H9 (cell line): ENCODE data around the gene BTN1A1. TPM values are rescaled to one million over a fixed set of nuclear protein-coding genes. Genes with fewer than 3 reads are reported as not detected.

Experiments used
- DNase-seq: peaks from one replicate; pipeline ENCODE4 v3.0.0-alpha.2; 2017
- H2AFZ ChIP-seq: one replicate; pipeline ENCODE4 v1.6.1; 2013; ENCODE audit warnings: mild to moderate bottlenecking, low read length, control low read depth, moderate library complexity
- H2AK5ac ChIP-seq: 2 replicates; pipeline ENCODE4 v1.6.1; 2013; ENCODE audit warnings: low read length, control low read depth, mixed read lengths; ENCODE audit not compliant: insufficient read length
- H2BK120ac ChIP-seq: one replicate; pipeline ENCODE4 v1.6.1; 2013; ENCODE audit warnings: low read depth, mild to moderate bottlenecking, low read length, control low read depth, inconsistent platforms; ENCODE audit not compliant: poor library complexity, severe bottlenecking
- H2BK12ac ChIP-seq: 2 replicates; pipeline ENCODE4 v1.6.1; 2013; ENCODE audit warnings: low read length, control low read depth, mixed read lengths, low read depth; ENCODE audit not compliant: insufficient read length
- H2BK15ac ChIP-seq: 2 replicates; pipeline ENCODE4 v1.6.1; 2013; ENCODE audit warnings: low read depth, low read length, control low read depth
- H2BK20ac ChIP-seq: one replicate; pipeline ENCODE4 v1.6.1; 2013; ENCODE audit warnings: low read depth, mild to moderate bottlenecking, low read length, control low read depth, inconsistent platforms; ENCODE audit not compliant: poor library complexity, severe bottlenecking
- H2BK5ac ChIP-seq: 2 replicates; pipeline ENCODE4 v1.6.1; 2013; ENCODE audit warnings: low read length, control low read depth, mixed read lengths; ENCODE audit not compliant: insufficient read length
- H3K14ac ChIP-seq: 2 replicates; pipeline ENCODE4 v1.6.1; 2013; ENCODE audit warnings: low read length, control low read depth; ENCODE audit not compliant: insufficient read depth
- H3K18ac ChIP-seq: 2 replicates; pipeline ENCODE4 v1.6.1; 2013; ENCODE audit warnings: low read depth, mild to moderate bottlenecking, mixed read lengths, low read length, control low read depth; ENCODE audit not compliant: insufficient read length
- H3K23ac ChIP-seq: 2 replicates; pipeline ENCODE4 v1.6.1; 2013; ENCODE audit warnings: low read length, control low read depth, mixed read lengths, low read depth; ENCODE audit not compliant: insufficient read length
- H3K23me2 ChIP-seq: 2 replicates; pipeline ENCODE4 v1.6.1; 2013; ENCODE audit warnings: low read depth, mild to moderate bottlenecking, mixed read lengths, low read length, control low read depth; ENCODE audit not compliant: insufficient read length, poor library complexity, severe bottlenecking
- H3K27ac ChIP-seq: 2 replicates; pipeline ENCODE4 v1.5.1; 2013; ENCODE audit warnings: low read length, control low read depth, mixed read lengths, low read depth; ENCODE audit not compliant: insufficient read length
- H3K27me3 ChIP-seq: 2 replicates; pipeline ENCODE4 v1.6.1; 2013; ENCODE audit warnings: low read length, control low read depth, inconsistent platforms; ENCODE audit not compliant: insufficient read depth
- H3K4ac ChIP-seq: 2 replicates; pipeline ENCODE4 v1.6.1; 2013; ENCODE audit warnings: low read depth, mild to moderate bottlenecking, control low read depth, inconsistent platforms, low read length, moderate library complexity
- H3K4me1 ChIP-seq: 2 replicates; pipeline ENCODE4 v1.6.1; 2013; ENCODE audit warnings: low read length, control low read depth, inconsistent platforms; ENCODE audit not compliant: insufficient read depth
- H3K4me2 ChIP-seq: 2 replicates; pipeline ENCODE4 v1.6.1; 2013; ENCODE audit warnings: low read length, control low read depth, mixed read lengths; ENCODE audit not compliant: insufficient read length, insufficient read depth
- H3K56ac ChIP-seq: 2 replicates; pipeline ENCODE4 v1.6.1; 2013; ENCODE audit warnings: low read depth, mild to moderate bottlenecking, mixed read lengths, low read length, control low read depth; ENCODE audit not compliant: insufficient read length
- H3K79me1 ChIP-seq: 2 replicates; pipeline ENCODE4 v1.6.1; 2013; ENCODE audit warnings: low read depth, mild to moderate bottlenecking, moderate library complexity, low read length, control low read depth, inconsistent platforms; ENCODE audit not compliant: insufficient read depth, poor library complexity, severe bottlenecking
- H3K79me2 ChIP-seq: 2 replicates; pipeline ENCODE4 v1.6.1; 2013; ENCODE audit warnings: low read length, control low read depth, inconsistent platforms; ENCODE audit not compliant: insufficient read depth
- H3K9ac ChIP-seq: 2 replicates; pipeline ENCODE4 v1.6.1; 2013; ENCODE audit warnings: low read length, control low read depth, mixed read lengths; ENCODE audit not compliant: insufficient read length; ENCODE audit errors: extremely low read depth
- H3K9me3 ChIP-seq: one replicate; pipeline ENCODE4 v1.6.1; 2013; ENCODE audit warnings: low read depth, low read length, inconsistent platforms; ENCODE audit not compliant: control insufficient read depth
- H3T11ph ChIP-seq: one replicate; pipeline ENCODE4 v1.6.1; 2013; ENCODE audit warnings: mild to moderate bottlenecking, low read length, control low read depth, inconsistent platforms
- H4K20me1 ChIP-seq: one replicate; pipeline ENCODE4 v1.6.1; 2013; ENCODE audit not compliant: control insufficient read depth, insufficient read length, insufficient read depth
- H4K5ac ChIP-seq: 2 replicates; pipeline ENCODE4 v1.6.1; 2013; ENCODE audit warnings: low read depth, mild to moderate bottlenecking, mixed read lengths, low read length, control low read depth; ENCODE audit not compliant: insufficient read length
- H4K8ac ChIP-seq: replicated peaks from 2 replicates; pipeline ENCODE4 v1.6.1; 2013; ENCODE audit warnings: low read length, control low read depth, mixed read lengths, low read depth; ENCODE audit not compliant: insufficient read length
- H4K91ac ChIP-seq: 2 replicates; pipeline ENCODE4 v1.6.1; 2013; ENCODE audit warnings: low read depth, mild to moderate bottlenecking, moderate library complexity, mixed read lengths, low read length, control low read depth; ENCODE audit not compliant: insufficient read length
- H3K27ac Mint-ChIP-seq, 3 experiments: 2 replicates in 2 of 3; 3 replicates in 1 of 3; pipeline ENCODE4 v1.8.0; 2020 to 2021; ENCODE audit warnings: mixed read lengths in 3 of 3, mild to moderate bottlenecking in 1 of 3, moderate library complexity in 1 of 3
- H3K27me3 Mint-ChIP-seq: 2 replicates; pipeline ENCODE4 v1.8.0; 2021; ENCODE audit warnings: low read depth, mild to moderate bottlenecking, moderate library complexity, mixed read lengths
- H3K36me3 Mint-ChIP-seq, 3 experiments: 2 replicates in 2 of 3; 3 replicates in 1 of 3; pipeline ENCODE4 v1.8.0; 2020 to 2021; ENCODE audit warnings: low read depth in 3 of 3, mixed read lengths in 3 of 3; ENCODE audit not compliant: insufficient read depth in 1 of 3
- H3K4me1 Mint-ChIP-seq, 2 experiments: 2 replicates each; pipeline ENCODE4 v1.8.0; 2020; ENCODE audit warnings: mixed read lengths in 2 of 2
- H3K4me3 Mint-ChIP-seq, 2 experiments: 2 replicates in 1 of 2; 3 replicates in 1 of 2; pipeline ENCODE4 v1.8.0; 2020 to 2021; ENCODE audit warnings: mild to moderate bottlenecking in 2 of 2, mixed read lengths in 2 of 2, moderate library complexity in 1 of 2
- H3K9me3 Mint-ChIP-seq, 2 experiments: 2 replicates in 1 of 2; 3 replicates in 1 of 2; pipeline ENCODE4 v1.8.0; 2020; ENCODE audit warnings: mild to moderate bottlenecking in 2 of 2, mixed read lengths in 2 of 2, moderate library complexity in 1 of 2
- CTCF ChIP-seq: fragments of 200-600 bp; sonication (generic); conservative IDR thresholded peaks from 3 replicates; pipeline ENCODE4 v1.8.0; 2021; ENCODE audit warnings: antibody characterized with exemption, mild to moderate bottlenecking
- WGBS: extraction: QIAGEN DNeasy Blood & Tissue Kit; methylation state at CpG from one replicate; pipeline ENCODE4 v1.1.7; 2013; ENCODE audit warnings: missing lambda C conversion rate, low lambda C conversion rate, mixed read lengths; ENCODE audit not compliant: insufficient read length; ENCODE audit errors: extremely low coverage; 5-methylcytosine and 5-hydroxymethylcytosine counted together
- total RNA-seq: library from RNA; stranded (reverse); gene quantifications from 2 replicates; pipeline ENCODE4 v1.2.1, GENCODE V29; 2021

Gene BTN1A1
- total RNA-seq, 1 experiment from 2014 or later, result 0.15 TPM

- H3K18ac ChIP-seq, result no peak overlapping the region
- peak overlapping the region; percentile 42 to 91 (median 54); a peak in 4 of 7 replicates for H3K27ac Mint-ChIP-seq
- no peaks in the 10 kb centered on the region; a peak in 1 of 7 replicates for H3K36me3 Mint-ChIP-seq
- H3K9me3 ChIP-seq, result no peaks in the 10 kb centered on the region
- no peak overlapping the region for H3K27ac ChIP-seq
- no peak overlapping the region for H3K9ac ChIP-seq
- peak; percentile 79 for DNase-seq
- no peaks in the 10 kb centered on the region for H3K79me2 ChIP-seq
- H3K4me1 Mint-ChIP-seq, result peaks cover 5 to 6% of the 10 kb centered on the region in 2 experiments; a peak in 3 of 4 replicates
- H2BK5ac ChIP-seq, result no peak overlapping the region
- peaks cover 3% of the 10 kb centered on the region in 2 experiments; a peak in 3 of 5 replicates for H3K9me3 Mint-ChIP-seq
- no peak overlapping the region for H3K23ac ChIP-seq
- H2AK5ac ChIP-seq, result no peak overlapping the region
- H3T11ph ChIP-seq, result no peak overlapping the region
- no peak overlapping the region for H4K5ac ChIP-seq
- no peak overlapping the region for H2BK15ac ChIP-seq
- H4K91ac ChIP-seq, result no peak overlapping the region
- peak overlapping the region; percentile 72 for H3K4me2 ChIP-seq
- no peak overlapping the region for H2AFZ ChIP-seq
- H3K4me3 Mint-ChIP-seq, result no peak overlapping the region; a peak in 1 of 5 replicates
- peaks cover 19% of the 10 kb centered on the region for H3K23me2 ChIP-seq
- no peak overlapping the region for H2BK12ac ChIP-seq
- H3K14ac ChIP-seq, result no peak overlapping the region
- no peak overlapping the region for H3K56ac ChIP-seq
- no peaks in the 10 kb centered on the region for H4K20me1 ChIP-seq
- peaks cover 4% of the 10 kb centered on the region for H3K27me3 Mint-ChIP-seq
- WGBS, result no CpG with 5 or more reads among the region's 16 CpGs
- no peak overlapping the region for H3K4ac ChIP-seq
- H3K4me1 ChIP-seq, result no peaks in the 10 kb centered on the region
- H4K8ac ChIP-seq, result no peak overlapping the region
- H2BK120ac ChIP-seq, result no peak overlapping the region
- no peaks in the 10 kb centered on the region for H3K27me3 ChIP-seq
- TF ChIP-seq CTCF, result no peak
- H2BK20ac ChIP-seq, result no peak overlapping the region
- H3K79me1 ChIP-seq, result no peaks in the 10 kb centered on the region
Observed at GRCh38 chr6:26556263-26557070, 56.4 kb downstream of the BTN1A1 start.

Other genes with a start within 250 kb of the BTN1A1 start
- gene BTN3A2, start 135.1 kb upstream of the BTN1A1 start, total RNA-seq, result 3.3 and 4.0 TPM in 2 replicates
- 14.4 and 17.4 TPM in 2 replicates for gene BTN2A2, start 117.2 kb upstream of the BTN1A1 start, total RNA-seq
- gene BTN3A1, start 98.0 kb upstream of the BTN1A1 start, total RNA-seq, result 2.5 and 3.1 TPM in 2 replicates
- 1.9 and 2.0 TPM in 2 replicates for gene BTN3A3, start 59.8 kb upstream of the BTN1A1 start, total RNA-seq
- 17.6 and 18.4 TPM in 2 replicates for gene BTN2A1, start 42.3 kb upstream of the BTN1A1 start, total RNA-seq
- gene HMGN4, start 38.1 kb downstream of the BTN1A1 start, total RNA-seq, result 50.4 and 54.7 TPM in 2 replicates
- gene ABT1, start 96.7 kb downstream of the BTN1A1 start, total RNA-seq, result 26.4 and 27.3 TPM in 2 replicates
- 34.5 and 39.1 TPM in 2 replicates for gene ZNF322, start 159.4 kb downstream of the BTN1A1 start, total RNA-seq